HG03159 (cell line): ENCODE measurements around the gene PLXNA3.

Experiments
- ATAC-seq: cut with Tn5 transposase; IDR thresholded peaks from one replicate; pipeline ENCODE4 v1.9.1; 2021; ENCODE audit warnings: mild to moderate bottlenecking, moderate library complexity; ENCODE audit not compliant: unreplicated experiment

PLXNA3 gene

DNA sequence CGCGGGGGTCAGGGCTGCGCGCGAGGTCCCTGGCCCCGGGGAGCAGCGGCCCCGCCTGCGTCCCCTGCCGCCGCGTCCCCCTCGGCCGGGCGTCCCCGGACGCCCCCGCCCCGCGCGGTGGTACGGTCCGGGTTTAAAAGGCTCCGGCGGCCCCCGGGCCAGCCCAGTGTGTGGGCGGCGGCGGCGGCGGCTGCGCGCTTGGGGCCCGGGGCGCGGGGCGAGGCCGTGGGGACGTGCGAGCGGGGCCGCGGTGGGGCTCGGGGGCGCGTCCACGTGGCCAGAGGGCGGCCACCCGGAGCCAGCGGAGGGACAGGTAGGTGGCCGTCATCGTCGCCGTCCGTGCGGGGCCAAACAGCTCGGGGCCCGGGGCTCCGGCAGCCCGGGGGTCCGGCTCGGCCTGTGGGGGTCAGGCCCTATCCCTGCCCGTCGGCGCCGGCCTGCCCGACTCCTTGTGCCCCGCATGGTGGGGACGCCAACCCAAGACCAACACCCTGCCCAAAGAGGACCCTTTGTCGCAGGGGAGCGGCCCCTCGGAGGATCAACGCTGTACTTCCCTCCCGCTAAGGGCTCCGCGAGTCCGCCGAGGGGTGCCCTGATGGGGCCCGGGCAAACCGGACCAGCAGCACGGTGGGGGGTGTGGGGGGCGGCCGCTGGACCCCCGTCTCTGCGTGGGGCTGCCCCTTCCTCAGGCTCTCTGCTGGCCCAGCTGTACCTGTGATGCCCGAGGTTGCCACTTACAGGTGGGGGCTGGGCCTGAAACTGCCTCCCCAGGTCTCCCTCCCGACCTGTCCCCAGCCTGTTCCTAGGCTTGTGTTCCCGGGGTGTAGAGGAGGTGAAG lies at the start of gene PLXNA3:
Gene PLXNA3 (plus strand): TSS at position 166 of the 838 bp plus-strand sequence. CDS start 1,903 bp downstream, outside the sequence.
- peak; percentile 39 for ATAC-seq

DNA sequence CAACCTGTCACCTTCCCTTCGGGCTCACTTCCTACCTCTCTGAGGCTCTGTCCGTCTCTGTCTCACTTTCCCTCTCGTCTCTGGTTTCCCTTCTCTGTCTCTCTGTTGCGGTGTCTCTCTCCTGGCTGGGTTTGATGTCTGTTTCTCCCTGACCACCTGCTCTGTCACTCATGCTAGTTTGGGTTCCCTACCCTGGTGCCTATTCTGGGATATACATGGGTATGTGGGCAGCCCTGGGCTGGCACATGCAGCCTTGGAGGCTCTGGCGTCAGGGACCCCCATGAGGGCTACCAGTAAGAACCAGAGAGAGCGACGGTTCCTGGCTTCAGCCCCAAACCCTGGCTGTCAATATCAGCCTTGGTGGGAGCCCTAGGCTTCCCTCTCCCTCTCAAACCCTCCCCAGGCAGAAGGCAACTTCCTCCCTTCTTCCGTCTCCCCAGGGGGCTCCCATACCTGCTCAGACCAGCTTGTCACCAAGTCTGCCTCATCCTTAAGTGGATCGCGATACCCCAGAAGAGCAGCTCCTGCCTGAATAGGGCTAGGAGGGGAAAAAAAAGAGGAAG lies 49.3 kb upstream of the PLXNA3 start:
- ATAC-seq: no peak

DNA sequence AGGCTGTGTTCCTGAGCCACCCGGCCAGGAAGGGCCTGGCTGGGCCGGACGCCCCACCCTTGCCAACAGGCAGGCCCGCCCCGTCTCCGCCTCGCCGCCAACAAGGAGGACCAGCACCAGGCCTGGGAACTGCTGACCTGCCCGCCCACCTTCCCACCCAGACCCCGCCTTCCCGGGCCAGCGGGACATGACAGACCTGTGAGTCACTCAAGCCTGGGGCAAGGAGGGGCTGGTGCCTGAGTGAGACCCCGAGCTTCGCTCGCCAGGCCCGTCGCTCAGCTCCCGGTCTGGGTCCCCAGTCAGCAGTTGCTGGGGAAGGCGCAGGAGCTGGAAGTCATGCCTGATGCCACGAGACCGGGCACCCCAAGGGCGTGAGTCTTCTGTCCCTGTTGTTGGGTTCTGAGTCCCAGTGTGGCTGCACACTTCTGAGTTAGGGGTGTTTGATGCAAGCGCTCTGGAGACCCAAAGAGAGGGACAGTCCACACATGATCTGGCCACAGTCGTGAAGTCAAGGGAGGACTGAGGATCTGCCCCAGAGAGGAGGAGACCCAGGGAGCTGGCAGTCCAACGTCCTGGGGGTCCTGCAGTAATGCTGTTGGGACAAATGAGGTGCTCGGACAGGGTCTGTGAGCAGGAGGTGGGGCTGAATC lies 48.7 kb upstream of the PLXNA3 start, which contains the start of gene DNASE1L1:
Gene DNASE1L1 (minus strand): TSS at position 33 of the 650 bp plus-strand sequence. CDS start 3,686 bp downstream, outside the sequence.
- no peak for ATAC-seq

DNA sequence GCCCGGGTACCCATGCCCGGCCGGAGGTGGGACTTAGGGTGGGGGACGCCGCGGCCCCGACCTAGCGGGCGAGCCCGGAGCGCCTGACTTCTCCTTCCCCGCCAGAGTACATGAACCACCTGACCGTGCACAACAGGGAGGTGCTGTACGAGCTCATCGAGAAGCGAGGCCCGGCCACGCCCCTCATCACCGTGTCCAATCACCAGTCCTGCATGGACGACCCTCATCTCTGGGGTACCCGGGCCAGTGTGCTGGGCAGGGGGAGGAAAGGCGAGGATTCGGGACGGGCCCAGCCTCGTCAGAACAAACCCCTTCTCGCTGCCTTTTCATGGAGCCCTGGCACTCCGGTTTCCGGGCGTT lies 46.1 kb upstream of the PLXNA3 start:
- no peak for ATAC-seq

DNA sequence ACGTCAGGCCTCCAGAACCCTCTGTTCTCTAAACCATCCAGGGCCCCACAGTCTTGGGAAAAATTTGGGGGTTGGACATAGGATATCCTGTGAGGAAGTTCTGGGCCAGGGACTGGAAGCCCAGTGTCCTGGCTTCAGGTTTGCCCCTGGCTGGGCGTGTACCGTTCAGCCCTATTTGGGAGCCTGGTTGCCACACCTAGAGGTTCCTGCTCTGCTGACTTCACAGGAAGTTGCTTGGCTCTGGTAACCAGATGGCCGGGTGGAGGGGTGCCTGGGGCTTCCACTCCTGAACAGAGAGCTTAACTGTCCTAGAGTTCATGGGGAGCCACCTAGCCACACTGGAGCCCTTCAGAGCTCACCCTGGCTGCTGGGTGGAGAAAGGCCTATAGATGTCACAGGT lies 45.6 kb upstream of the PLXNA3 start:
- ATAC-seq: no peak

DNA sequence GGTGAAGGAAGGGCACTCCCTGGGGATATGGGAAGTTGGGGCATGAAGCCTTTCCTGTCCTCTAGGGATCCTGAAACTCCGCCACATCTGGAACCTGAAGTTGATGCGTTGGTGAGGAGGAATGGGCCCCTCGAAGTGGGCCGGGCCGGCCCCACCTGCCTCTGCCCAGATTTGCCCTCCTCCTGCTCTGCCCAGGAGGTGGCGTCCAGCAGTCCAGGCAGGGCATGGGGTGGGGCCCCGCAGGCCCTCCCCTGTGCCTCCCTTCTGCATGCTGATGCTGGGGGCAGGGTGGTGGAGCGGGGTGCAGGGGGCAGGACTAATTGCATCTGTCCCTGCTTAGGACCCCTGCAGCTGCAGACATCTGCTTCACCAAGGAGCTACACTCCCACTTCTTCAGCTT lies 44.9 kb upstream of the PLXNA3 start:
- ATAC-seq: no peak

DNA sequence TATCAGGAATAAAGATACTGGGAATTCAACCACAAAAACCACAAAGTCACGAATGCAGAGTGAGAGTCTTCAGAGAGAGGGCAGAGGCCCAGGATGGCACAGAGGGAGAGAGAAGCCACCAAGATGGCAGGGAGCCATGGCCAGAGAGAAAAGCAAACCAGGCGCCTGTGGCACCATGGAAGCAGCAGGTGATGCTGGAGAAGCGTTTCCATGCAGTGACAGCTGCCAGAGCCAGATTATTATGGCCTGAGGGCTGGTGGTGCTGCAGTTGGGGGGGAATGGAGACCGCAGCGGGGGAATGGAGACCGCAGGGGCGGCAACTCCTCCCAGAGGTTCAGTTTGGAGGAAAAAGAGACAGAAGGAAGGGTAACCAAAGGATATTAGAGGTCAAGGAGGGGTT lies 40.9 kb upstream of the PLXNA3 start:
- ATAC-seq: no peak

DNA sequence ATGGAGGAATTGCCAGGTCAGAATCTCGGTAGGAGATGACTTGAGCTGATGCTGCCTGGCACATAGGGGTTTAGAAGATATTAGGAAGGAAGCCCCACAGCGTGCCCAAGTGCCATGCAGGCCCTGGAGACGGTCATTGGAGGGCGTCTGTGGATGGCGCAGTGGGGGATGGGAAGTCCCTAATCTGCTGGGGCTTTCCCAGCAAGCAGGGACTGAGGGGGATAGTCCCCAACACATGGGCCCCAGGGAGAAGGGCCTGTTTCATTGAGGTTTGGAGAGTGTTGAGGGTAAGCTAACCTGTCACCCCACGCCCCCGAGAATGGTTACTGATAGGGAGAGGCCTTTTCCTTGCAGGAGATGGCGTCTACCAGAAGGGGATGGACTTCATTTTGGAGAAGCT lies 38.9 kb upstream of the PLXNA3 start:
- no peak for ATAC-seq

DNA sequence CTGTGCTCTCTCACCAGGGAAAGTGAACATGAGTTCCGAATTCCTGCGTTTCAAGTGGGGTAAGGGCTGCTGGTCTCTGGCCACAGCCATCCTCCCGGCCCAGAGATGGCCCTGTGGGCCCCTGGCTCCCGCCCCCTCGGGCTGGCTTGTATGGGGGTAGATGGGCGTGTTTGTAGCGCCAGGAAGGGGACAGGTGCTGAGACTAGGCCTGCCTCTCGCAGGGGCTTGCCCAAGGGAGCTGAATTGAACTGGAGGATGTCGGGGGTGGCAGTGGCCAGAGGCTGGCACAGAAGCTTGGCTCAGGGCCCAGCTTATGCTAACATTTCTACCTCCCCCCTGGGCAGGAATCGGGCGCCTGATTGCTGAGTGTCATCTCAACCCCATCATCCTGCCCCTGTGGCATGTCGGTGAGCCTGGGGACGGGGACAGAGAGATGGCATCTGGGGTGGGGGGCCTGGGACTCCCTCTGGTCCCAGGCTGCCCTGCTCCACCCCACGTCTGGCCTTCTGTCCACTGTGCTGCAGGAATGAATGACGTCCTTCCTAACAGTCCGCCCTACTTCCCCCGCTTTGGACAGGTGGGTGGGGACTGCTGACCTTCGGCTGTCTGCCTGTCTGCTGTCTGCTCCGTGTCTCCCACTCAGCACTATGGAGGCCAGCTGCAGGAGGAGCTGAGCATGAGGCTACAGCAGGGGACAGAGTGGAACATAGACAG lies 38.2 kb upstream of the PLXNA3 start:
- ATAC-seq: no peak

DNA sequence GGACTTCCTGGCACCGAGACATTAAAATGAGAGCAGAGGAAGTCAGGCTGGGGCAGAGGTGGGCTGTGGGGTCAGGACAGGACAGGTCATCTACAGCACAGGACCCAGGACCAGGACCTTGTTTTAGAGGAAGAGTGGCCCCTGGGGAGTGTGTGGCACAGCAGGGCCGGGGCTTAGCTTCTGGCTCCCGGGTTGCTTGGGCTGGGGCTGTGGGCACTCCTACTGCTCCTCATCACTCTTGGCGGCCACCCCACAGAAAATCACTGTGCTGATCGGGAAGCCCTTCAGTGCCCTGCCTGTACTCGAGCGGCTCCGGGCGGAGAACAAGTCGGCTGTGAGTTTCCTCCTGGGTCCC lies 37.7 kb upstream of the PLXNA3 start:
- ATAC-seq: no peak

DNA sequence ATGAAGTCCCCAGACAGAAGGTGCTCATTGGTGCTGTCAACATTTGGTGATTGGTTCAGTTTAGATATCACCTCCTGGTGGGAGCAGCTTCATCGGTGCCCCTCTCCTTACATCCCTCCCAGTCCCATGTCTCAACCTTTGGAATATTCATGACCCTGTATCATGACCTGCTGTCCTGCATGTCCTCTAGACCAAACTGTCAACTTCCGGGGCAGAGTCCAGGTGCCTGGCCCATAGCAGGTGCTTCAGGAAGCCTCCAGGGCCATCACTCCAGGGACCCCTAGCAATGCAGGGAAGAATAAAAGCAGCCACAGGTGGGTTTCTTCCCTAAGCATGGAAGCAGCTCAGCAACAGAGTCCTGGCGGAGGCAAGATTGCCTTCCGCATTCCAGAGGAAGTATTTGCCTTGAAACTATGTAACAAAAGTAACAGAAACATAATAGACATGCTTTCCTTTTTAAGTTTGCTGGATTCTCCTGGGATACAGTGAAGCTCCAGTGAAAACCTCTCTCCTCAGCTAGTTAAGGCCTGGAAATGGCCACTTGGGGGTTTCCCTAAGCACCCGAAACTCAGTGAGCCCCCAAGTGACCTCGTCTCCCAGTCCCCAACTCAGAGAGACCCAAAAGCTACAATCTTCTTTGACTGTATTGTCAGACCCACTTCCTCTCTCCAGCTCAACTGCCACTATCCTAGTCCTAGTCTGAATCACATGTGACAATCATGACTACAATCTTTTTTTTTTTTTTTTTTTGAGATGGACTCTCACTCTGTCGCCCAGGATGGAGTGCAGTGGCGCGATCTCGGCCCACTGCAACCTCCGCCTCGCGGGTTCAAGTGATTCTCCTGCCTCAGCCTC lies 30.9 kb upstream of the PLXNA3 start:
- ATAC-seq: no peak

DNA sequence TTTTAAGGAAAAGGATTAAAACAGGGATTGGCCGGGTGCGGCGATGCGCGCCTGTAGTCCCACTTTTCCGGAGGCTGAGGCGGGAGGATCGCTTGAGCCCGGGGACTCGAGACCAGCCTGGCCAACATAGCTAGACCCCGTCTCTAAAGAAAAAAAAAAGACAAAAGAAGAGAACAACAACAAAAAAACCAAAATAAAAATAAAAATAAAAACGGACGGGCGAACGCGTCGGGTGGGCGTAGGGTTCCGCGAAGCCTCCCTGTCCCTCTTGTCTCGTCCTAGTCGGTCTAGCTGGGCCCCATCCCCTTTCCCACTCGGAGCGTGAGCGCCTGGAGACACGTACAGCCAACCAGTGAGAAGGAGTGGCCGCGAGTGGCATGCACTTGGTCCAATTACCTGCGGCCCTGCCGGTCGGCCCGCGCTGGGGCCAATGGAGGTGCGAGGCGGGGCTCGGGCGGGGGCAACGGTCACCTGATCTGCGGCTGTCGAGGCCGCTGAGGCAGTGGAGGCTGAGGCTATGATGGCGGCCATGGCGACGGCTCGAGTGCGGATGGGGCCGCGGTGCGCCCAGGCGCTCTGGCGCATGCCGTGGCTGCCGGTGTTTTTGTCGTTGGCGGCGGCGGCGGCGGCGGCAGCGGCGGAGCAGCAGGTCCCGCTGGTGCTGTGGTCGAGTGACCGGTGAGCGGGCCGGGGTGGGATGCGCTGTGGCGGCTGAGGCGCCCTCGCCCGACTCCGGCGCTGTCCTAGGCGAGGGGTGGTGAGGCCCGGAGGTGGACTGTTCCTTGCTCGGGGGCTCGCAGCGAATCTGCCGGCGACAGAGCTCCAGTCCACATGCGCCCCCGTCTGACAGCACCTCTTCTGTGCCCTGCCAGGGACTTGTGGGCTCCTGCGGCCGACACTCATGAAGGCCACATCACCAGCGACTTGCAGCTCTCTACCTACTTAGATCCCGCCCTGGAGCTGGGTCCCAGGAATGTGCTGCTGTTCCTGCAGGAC lies 29.6 kb upstream of the PLXNA3 start, which contains the start of gene ATP6AP1:
Gene ATP6AP1 (plus strand): TSS at position 502 of the 996 bp plus-strand sequence. CDS start 16 bp downstream, at position 518.
- ATAC-seq: peak; percentile 95

DNA sequence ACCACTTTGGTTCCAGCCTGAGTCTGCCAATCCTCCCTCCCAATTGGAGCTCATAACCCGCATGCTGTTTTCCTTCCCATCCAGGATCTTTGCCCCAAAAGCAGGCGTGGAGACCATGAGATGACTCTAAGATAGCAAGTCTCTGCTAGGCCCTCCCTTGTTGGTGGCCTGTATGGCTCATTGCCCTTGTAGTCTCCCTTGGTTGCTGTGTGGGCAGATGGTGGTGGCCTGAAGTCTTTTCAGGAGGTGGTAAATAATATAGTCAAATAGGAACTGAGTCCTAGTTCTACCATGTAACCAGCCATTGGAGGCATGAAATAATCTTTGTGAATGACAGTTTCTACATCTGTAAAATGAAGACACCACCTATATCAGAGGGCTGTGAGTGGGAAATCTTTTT lies 28.4 kb upstream of the PLXNA3 start:
- ATAC-seq: no peak

DNA sequence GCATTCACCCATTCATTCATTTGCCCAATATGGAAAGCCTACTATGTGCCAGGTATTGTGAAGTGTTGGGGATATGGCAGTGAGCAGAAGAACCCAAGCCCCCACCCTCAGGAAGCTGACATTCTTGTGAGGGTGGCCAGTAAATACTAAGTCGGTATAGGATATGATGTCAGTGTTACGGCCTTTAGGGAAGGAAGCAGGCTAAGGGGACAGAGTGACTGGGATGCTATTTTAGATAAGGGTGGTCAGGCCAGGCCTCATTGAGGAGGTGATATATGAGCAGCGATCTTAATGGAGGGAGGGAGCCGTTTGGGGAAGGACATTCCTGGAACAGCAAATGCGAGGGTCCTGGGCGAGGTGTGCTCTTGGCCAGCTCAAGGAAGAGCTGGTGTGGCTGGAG lies 27.6 kb upstream of the PLXNA3 start:
- ATAC-seq: no peak

DNA sequence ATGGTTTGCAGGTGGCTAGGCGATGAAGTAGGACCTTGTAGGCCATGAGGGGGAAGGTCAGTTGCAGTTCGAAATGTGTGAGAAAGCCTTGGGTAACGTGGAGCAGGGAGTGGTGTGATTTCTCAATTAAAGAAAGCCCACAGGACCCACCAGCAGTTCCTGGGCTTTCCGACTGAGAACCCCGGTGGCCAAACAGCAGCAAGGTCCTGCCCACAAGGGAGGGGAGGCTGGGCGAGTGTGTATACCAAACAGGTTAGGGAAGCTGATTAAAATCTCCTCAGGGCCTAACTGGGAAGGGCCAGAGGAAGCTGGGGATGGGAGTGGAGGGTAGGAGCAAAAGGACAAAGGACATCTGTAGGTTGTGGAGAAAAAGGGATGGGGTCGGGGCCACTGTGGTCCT lies 27.2 kb upstream of the PLXNA3 start:
- no peak for ATAC-seq

DNA sequence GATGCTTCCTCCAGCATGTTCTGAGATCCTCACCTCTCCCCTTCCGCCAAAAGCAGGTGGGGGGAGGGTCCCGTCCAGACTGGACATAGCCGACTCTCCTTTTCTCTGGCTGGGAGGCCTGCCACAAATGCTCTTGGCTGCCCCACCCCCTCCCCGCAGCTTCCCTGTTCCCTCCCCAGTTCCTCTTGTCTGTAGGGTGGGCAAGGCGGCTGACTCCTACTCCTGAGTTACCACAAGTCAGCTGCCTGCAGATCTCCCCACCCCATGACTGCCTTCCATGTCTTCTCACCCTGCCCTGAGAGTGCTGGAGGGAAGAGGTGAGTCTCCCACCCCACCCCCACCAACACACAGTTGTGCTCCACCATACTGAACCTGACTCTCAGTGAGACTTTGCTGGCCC lies 26.7 kb upstream of the PLXNA3 start:
- ATAC-seq: no peak

DNA sequence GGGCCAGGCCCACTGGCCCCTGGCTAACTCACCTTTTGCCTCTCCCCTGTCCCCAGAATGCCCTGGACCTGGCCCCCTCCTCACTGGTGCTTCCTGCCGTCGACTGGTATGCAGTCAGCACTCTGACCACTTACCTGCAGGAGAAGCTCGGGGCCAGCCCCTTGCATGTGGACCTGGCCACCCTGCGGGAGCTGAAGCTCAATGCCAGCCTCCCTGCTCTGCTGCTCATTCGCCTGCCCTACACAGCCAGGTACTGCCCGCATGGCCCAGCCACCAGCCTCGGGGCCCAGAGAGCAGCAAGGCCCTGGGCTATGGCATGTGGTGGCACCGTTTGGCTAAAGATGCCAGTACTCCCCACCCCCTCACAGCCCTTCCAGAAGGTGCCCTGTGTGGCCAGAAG lies 25.9 kb upstream of the PLXNA3 start:
- ATAC-seq: no peak

DNA sequence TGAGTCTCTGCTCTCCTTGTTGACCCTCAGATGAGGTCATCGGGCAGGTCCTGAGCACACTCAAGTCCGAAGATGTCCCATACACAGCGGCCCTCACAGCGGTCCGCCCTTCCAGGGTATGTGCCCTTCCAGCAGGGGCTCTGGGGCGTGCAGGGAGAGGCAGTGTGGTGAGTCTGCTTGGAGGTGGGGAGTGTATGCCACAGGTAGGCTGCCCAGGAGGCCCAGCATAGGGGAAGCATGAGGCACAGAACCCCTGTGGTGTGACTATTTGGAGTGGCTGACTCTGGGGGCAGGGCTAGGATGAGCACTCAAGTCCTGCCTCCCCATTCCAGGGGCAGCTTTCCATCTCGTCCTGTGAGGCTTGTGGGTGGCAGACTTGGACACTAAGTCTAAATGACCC lies 24.5 kb upstream of the PLXNA3 start:
- ATAC-seq: no peak
